ENCODE results near the gene RPTOR. TPM values are rescaled to one million over a fixed set of nuclear protein-coding genes. Genes with fewer than 3 reads are reported as not detected.

RPTOR gene
- total RNA-seq, 1 experiment from 2014 or later, result 25.1 TPM

- H2BK120ac ChIP-seq (ENCODE audit: low read depth, low read length, poor library complexity, severe bottlenecking), result no peak overlapping the region
- DNase-seq, result no peak
- peaks cover 34% of the 10 kb centered on the region for H3K27me3 Mint-ChIP-seq (ENCODE audit: low read depth)
- no peak for TF ChIP-seq CTCF (conservative IDR thresholded peaks at IDR 0.05)
- H3K4me1 Mint-ChIP-seq, result peaks cover 8 to 14% of the 10 kb centered on the region in 2 experiments
- no peak overlapping the region for H2BK12ac ChIP-seq (ENCODE audit: insufficient read length, low read depth, low read length)
- no peak overlapping the region for H3K23ac ChIP-seq (ENCODE audit: insufficient read length, low read depth, low read length)
- no peaks in the 10 kb centered on the region for H3K9me3 ChIP-seq (ENCODE audit: control insufficient read depth, low read depth, low read length)
- H2BK20ac ChIP-seq (ENCODE audit: low read depth, low read length, poor library complexity, severe bottlenecking), result no peak overlapping the region
- H3K14ac ChIP-seq (ENCODE audit: insufficient read depth, low read length), result no peak overlapping the region
- H4K91ac ChIP-seq (ENCODE audit: insufficient read length, low read depth, low read length), result no peak overlapping the region
- H2BK15ac ChIP-seq (ENCODE audit: low read depth, low read length), result no peak overlapping the region
- peaks cover 5 to 11% (median 11%) of the 10 kb centered on the region in 3 experiments; a peak in 5 of 7 replicates for H3K36me3 Mint-ChIP-seq (ENCODE audit: insufficient read depth in 1 of 3, low read depth in 3 of 3)
- no peak overlapping the region for H3T11ph ChIP-seq (ENCODE audit: low read length)
- no peaks in the 10 kb centered on the region for H3K4me1 ChIP-seq (ENCODE audit: insufficient read depth, low read length)
- WGBS (ENCODE audit: extremely low coverage, insufficient read length, low lambda C conversion rate), result no CpG with 5 or more reads among the region's 22 CpGs
- H4K8ac ChIP-seq (replicated peaks; ENCODE audit: insufficient read length, low read depth, low read length), result no peak overlapping the region
- no peaks in the 10 kb centered on the region for H3K27me3 ChIP-seq (ENCODE audit: insufficient read depth, low read length)
- H4K5ac ChIP-seq (ENCODE audit: insufficient read length, low read depth, low read length), result no peak overlapping the region
- H3K4ac ChIP-seq (ENCODE audit: low read depth, low read length), result no peak overlapping the region
- H3K9me3 Mint-ChIP-seq, result no peaks in the 10 kb centered on the region
- H3K79me2 ChIP-seq (ENCODE audit: insufficient read depth, low read length), result no peaks in the 10 kb centered on the region
- H3K18ac ChIP-seq (ENCODE audit: insufficient read length, low read depth, low read length), result no peak overlapping the region
- H3K27ac ChIP-seq (ENCODE audit: insufficient read length, low read depth, low read length), result no peak overlapping the region
- no peak overlapping the region for H3K27ac Mint-ChIP-seq
- peak overlapping the region; percentile 65 to 74 for H3K4me3 Mint-ChIP-seq
- no peaks in the 10 kb centered on the region for H4K20me1 ChIP-seq (ENCODE audit: control insufficient read depth, insufficient read depth, insufficient read length)
- no peak overlapping the region for H2AK5ac ChIP-seq (ENCODE audit: insufficient read length, low read length)
- H3K23me2 ChIP-seq (ENCODE audit: insufficient read length, low read depth, low read length, poor library complexity, severe bottlenecking), result peaks cover 10% of the 10 kb centered on the region
- no peaks in the 10 kb centered on the region for H3K79me1 ChIP-seq (ENCODE audit: insufficient read depth, low read depth, low read length, poor library complexity, severe bottlenecking)
- H2AFZ ChIP-seq (ENCODE audit: low read length), result no peak overlapping the region
- peak overlapping the region; percentile 60 for H3K4me2 ChIP-seq (ENCODE audit: insufficient read depth, insufficient read length, low read length)
- H2BK5ac ChIP-seq (ENCODE audit: insufficient read length, low read length), result no peak overlapping the region
- no peak overlapping the region for H3K9ac ChIP-seq (ENCODE audit: extremely low read depth, insufficient read length, low read length)
- H3K56ac ChIP-seq (ENCODE audit: insufficient read length, low read depth, low read length), result no peak overlapping the region
Measured at GRCh38 chr17:80990921-80991644, 446.4 kb downstream of the RPTOR start.

All from H9 (cell line).